ENCODE data around the gene ATRX.

The ATRX gene

DNA sequence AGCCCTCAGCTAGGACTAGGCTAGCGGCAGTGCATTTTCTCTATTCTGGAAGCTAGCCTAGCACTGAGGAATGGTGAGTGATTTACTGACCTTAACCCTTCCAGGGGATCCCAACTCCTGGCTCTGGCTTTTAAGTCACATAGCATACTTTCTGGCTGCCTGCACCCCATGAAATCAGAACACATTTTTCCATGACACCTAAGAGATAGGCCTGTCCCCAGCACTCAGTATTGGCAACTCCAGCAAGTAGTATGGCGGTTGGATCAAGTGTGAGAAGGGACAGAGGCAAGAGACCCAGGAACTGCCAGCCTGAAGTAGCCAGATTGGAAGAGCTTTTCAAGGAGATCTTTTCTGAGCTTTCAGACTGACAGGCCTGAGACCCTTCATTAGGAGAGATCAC is 330.6 kb downstream of the ATRX start:
- no peak for DNase-seq (ENCODE audit: low spot score)

More for the DNA sequence above, 330.6 kb downstream of the ATRX start:
- TF ChIP-seq, protein P1, sequence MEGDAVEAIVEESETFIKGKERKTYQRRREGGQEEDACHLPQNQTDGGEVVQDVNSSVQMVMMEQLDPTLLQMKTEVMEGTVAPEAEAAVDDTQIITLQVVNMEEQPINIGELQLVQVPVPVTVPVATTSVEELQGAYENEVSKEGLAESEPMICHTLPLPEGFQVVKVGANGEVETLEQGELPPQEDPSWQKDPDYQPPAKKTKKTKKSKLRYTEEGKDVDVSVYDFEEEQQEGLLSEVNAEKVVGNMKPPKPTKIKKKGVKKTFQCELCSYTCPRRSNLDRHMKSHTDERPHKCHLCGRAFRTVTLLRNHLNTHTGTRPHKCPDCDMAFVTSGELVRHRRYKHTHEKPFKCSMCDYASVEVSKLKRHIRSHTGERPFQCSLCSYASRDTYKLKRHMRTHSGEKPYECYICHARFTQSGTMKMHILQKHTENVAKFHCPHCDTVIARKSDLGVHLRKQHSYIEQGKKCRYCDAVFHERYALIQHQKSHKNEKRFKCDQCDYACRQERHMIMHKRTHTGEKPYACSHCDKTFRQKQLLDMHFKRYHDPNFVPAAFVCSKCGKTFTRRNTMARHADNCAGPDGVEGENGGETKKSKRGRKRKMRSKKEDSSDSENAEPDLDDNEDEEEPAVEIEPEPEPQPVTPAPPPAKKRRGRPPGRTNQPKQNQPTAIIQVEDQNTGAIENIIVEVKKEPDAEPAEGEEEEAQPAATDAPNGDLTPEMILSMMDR (IDR thresholded peaks at IDR 0.05; ENCODE audit: extremely low read depth, missing control alignments): no peak
